Nephron (organoid): ENCODE results near the gene TMEM39B.

Experiments used
- H3K27ac Mint-ChIP-seq, 3 experiments: 2 replicates each; pipeline ENCODE4 v1.8.0; 2020; ENCODE audit warnings: mixed read lengths in 3 of 3, mild to moderate bottlenecking in 2 of 3, moderate library complexity in 1 of 3
- H3K27me3 Mint-ChIP-seq: 2 replicates; pipeline ENCODE4 v1.8.0; 2021; ENCODE audit warnings: low read depth, mild to moderate bottlenecking, moderate library complexity, mixed read lengths
- H3K36me3 Mint-ChIP-seq: 2 replicates; pipeline ENCODE4 v1.8.0; 2020; ENCODE audit warnings: low read depth, mixed read lengths
- H3K4me1 Mint-ChIP-seq: 2 replicates; pipeline ENCODE4 v1.8.0; 2020; ENCODE audit warnings: mixed read lengths
- H3K4me3 Mint-ChIP-seq, 3 experiments: 2 replicates each; pipeline ENCODE4 v1.8.0; 2020; ENCODE audit warnings: mild to moderate bottlenecking in 3 of 3, mixed read lengths in 3 of 3, moderate library complexity in 2 of 3
- H3K9me3 Mint-ChIP-seq: 2 replicates; pipeline ENCODE4 v1.8.0; 2020; ENCODE audit warnings: mixed read lengths
- TF ChIP-seq, protein P1 (sequence below), 3 experiments: fragments of 200-600 bp; sonication (generic); IDR thresholded peaks; one replicate each; pipeline ENCODE4 v1.5.0; 2021; ENCODE audit warnings: antibody characterized with exemption in 3 of 3; ENCODE audit not compliant: unreplicated experiment in 3 of 3

The TMEM39B gene

DNA sequence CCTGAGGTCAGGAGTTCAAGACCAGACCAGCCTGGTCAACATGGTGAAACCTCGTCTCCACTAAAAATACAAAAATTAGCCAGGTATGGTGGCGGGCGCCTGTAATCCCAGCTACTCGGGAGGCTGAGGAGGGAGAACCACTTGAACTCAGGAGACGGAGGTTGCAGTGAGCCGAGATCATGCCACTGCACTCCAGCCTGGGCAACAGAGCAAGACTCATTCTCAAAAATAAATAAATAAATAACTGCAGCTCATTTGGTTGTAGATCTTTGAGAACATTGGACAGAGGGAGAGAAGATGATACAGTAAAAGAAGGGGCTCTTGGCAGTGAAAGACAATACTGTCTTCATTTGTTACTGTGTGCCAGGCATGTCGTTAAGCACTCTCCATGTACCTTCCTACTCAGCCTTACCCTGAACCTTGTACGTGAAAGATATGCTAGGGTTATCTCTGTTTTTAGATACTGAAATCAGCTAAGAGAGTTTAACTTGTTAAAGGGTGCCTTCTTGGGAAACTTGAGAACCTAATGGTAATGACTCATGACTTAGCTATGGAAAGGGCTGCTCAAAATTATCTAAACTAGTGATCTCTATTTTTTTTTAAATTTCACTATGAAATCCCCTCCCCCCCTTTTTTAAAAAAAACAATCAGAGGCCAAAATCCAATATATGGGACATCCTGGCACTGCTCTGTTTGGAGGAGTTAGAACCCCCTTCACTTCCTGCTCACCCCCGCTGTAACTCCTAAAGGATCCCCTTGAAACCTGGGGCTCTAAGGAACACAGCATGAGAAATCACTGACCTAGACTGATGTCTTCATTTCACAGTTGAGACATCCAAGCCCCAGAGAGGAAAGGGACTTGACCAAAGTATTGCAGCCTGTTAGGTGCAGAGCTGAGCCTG lies 28.3 kb downstream of the TMEM39B start:
- Mint-ChIP-seq H3K36me3 (peaks cover 39% of the 10 kb centered on the region), H3K9me3 (no peaks in the 10 kb centered on the region), H3K4me3 (no peak overlapping the region), H3K27me3 (no peaks in the 10 kb centered on the region), H3K4me1 (no peaks in the 10 kb centered on the region), H3K27ac (no peak overlapping the region)
- TF ChIP-seq, protein P1, sequence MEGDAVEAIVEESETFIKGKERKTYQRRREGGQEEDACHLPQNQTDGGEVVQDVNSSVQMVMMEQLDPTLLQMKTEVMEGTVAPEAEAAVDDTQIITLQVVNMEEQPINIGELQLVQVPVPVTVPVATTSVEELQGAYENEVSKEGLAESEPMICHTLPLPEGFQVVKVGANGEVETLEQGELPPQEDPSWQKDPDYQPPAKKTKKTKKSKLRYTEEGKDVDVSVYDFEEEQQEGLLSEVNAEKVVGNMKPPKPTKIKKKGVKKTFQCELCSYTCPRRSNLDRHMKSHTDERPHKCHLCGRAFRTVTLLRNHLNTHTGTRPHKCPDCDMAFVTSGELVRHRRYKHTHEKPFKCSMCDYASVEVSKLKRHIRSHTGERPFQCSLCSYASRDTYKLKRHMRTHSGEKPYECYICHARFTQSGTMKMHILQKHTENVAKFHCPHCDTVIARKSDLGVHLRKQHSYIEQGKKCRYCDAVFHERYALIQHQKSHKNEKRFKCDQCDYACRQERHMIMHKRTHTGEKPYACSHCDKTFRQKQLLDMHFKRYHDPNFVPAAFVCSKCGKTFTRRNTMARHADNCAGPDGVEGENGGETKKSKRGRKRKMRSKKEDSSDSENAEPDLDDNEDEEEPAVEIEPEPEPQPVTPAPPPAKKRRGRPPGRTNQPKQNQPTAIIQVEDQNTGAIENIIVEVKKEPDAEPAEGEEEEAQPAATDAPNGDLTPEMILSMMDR (IDR thresholded peaks at IDR 0.05; ENCODE audit: unreplicated experiment in 3 of 3), result no peak

GRCh38 chr1:32104127-32104526 lies 31.4 kb downstream of the TMEM39B start:
- Mint-ChIP-seq H3K9me3 (no peaks in the 10 kb centered on the region), H3K27me3 (no peaks in the 10 kb centered on the region), H3K4me3 (peak overlapping the region; percentile 13 to 39 (median 14)), H3K36me3 (peaks cover 24% of the 10 kb centered on the region), H3K4me1 (peaks cover 9% of the 10 kb centered on the region), H3K27ac (peak overlapping the region in 2 of 3 experiments; percentile 1 to 20)
- TF ChIP-seq, protein P1 (IDR thresholded peaks at IDR 0.05; ENCODE audit: unreplicated experiment in 3 of 3), result no peak

GRCh38 chr1:32105338-32105737 lies 32.6 kb downstream of the TMEM39B start:
- peak overlapping the region; percentile 55 to 70 (median 65) for H3K4me3 Mint-ChIP-seq
- H3K4me1 Mint-ChIP-seq, result peaks cover 15% of the 10 kb centered on the region
- peak overlapping the region in 2 of 3 experiments; percentile 29 to 44 for H3K27ac Mint-ChIP-seq
- no peaks in the 10 kb centered on the region for H3K9me3 Mint-ChIP-seq
- no peaks in the 10 kb centered on the region for H3K27me3 Mint-ChIP-seq
- TF ChIP-seq, protein P1 (IDR thresholded peaks at IDR 0.05; ENCODE audit: unreplicated experiment in 3 of 3), result no peak
- peaks cover 19% of the 10 kb centered on the region for H3K36me3 Mint-ChIP-seq

DNA sequence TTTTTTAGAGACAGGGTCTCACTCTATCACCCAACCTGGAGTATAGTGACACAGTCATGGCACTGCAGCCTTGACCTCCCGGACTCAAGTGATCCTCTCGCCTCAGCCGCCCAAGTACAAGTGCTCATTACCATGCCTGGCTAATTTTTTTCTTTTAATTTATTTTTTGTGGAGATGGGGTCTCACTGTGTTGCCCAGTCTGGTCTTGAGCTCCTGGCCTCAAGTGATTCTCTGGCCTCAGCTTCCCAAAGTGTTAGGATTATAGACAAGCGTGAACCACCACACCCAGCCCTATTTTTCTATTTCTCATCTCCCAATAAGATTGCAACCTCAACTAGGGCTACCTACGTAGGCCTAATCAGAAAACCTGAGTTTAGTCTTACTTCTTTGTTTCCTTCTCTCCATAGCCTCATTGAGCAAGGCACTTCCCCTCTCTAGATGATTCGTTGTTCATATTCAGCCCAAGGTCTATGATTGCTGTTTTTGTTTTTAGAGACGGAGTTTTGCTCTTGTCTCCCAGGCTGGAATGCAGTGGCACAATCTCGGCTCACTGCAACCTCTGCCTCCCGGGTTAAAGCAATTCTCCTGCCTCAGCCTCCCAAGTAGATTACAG lies 34.0 kb downstream of the TMEM39B start:
- peaks cover 9% of the 10 kb centered on the region for H3K36me3 Mint-ChIP-seq
- TF ChIP-seq, protein P1 (IDR thresholded peaks at IDR 0.05; ENCODE audit: unreplicated experiment in 3 of 3), result no peak
- H3K27me3 Mint-ChIP-seq, result no peaks in the 10 kb centered on the region
- H3K27ac Mint-ChIP-seq, result peak overlapping the region; percentile 38 to 65 (median 57)
- peaks cover 24% of the 10 kb centered on the region for H3K4me1 Mint-ChIP-seq
- peak overlapping the region; percentile 69 to 76 (median 69) for H3K4me3 Mint-ChIP-seq
- no peaks in the 10 kb centered on the region for H3K9me3 Mint-ChIP-seq

- H3K4me3 Mint-ChIP-seq, result peak within 1 kb of the TSS; percentile 99
- H3K4me1 Mint-ChIP-seq, result peaks cover 27% of the 10 kb centered on the region
- TF ChIP-seq, protein P1 (IDR thresholded peaks at IDR 0.05; ENCODE audit: unreplicated experiment in 3 of 3), result no peak
- H3K27ac Mint-ChIP-seq, result peak within 1 kb of the TSS; percentile 97 to 100 (median 98)
- H3K27me3 Mint-ChIP-seq, result no peaks in the 10 kb centered on the region
- H3K36me3 Mint-ChIP-seq, result peaks cover 7% of the 10 kb centered on the region
- no peaks in the 10 kb centered on the region for H3K9me3 Mint-ChIP-seq
Observed at GRCh38 chr1:32107742-32108661, 35.3 kb downstream of the TMEM39B start, which contains the start of gene KPNA6. Gene KPNA6 (plus strand): TSS chr1:32108056. CDS start chr1:32108131, 75 bp downstream.
